ENCODE measurements around the gene ZNF69.

GRCh38 chr19:11950312-11950711 is 62.7 kb downstream of the ZNF69 start:
- TF ChIP-seq NFIC (IDR thresholded peaks at IDR 0.05) (no peak), RAD21 (IDR thresholded peaks at IDR 0.05; ENCODE audit: low read depth) (no peak), EP300 (IDR thresholded peaks at IDR 0.05; ENCODE audit: borderline replicate concordance) (no peak), CEBPB (IDR thresholded peaks at IDR 0.05) (no peak), TAF1 (IDR thresholded peaks at IDR 0.05; ENCODE audit: low read depth) (no peak), MAX (IDR thresholded peaks at IDR 0.05) (no peak), CREB1 (IDR thresholded peaks at IDR 0.05; ENCODE audit: low read depth) (no peak), EGR1 (IDR thresholded peaks at IDR 0.05) (no peak), YY1 (IDR thresholded peaks at IDR 0.05; ENCODE audit: low read depth) (no peak), FOXM1 (IDR thresholded peaks at IDR 0.05; ENCODE audit: borderline replicate concordance, low read depth) (no peak), TCF12 (IDR thresholded peaks at IDR 0.05; ENCODE audit: low read depth) (no peak), REST (IDR thresholded peaks at IDR 0.05; ENCODE audit: low read depth) (no peak)

Data from Ishikawa (cell line).